ENCODE data around the gene RAPSN. TPM values are rescaled to one million over a fixed set of nuclear protein-coding genes. Genes with fewer than 3 reads are reported as not detected.

The RAPSN gene
- total RNA-seq, 1 donor from 2014 or later, result 0.16 TPM

DNA sequence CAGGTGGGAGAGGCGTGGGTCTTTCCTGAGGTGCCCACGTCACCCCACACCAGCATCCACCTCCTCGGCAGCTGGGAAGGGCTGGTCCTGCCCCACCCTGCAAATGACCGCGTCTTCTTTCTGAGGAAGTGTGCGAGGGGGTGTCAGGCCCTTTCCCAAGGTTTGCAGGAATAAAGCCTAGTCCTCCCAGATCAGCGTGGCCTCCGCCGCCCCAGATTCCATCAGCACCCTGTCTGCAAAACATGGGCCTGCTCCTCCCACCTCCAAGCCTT, 55.0 kb downstream of the RAPSN start:
- no peak overlapping the region for H3K4me3 Mint-ChIP-seq
- no peaks in the 10 kb centered on the region for H3K27me3 Mint-ChIP-seq (ENCODE audit: low read depth)
- DNase-seq (ENCODE audit: low read depth, low spot score), result no peak
- no peaks in the 10 kb centered on the region for H3K9me3 Mint-ChIP-seq
- H3K4me1 Mint-ChIP-seq, result no peaks in the 10 kb centered on the region
- peak overlapping the region; percentile 35 for H3K27ac Mint-ChIP-seq (ENCODE audit: unreplicated experiment)
- H3K36me3 Mint-ChIP-seq (ENCODE audit: low read depth), result no peaks in the 10 kb centered on the region
- TF ChIP-seq, protein P1, sequence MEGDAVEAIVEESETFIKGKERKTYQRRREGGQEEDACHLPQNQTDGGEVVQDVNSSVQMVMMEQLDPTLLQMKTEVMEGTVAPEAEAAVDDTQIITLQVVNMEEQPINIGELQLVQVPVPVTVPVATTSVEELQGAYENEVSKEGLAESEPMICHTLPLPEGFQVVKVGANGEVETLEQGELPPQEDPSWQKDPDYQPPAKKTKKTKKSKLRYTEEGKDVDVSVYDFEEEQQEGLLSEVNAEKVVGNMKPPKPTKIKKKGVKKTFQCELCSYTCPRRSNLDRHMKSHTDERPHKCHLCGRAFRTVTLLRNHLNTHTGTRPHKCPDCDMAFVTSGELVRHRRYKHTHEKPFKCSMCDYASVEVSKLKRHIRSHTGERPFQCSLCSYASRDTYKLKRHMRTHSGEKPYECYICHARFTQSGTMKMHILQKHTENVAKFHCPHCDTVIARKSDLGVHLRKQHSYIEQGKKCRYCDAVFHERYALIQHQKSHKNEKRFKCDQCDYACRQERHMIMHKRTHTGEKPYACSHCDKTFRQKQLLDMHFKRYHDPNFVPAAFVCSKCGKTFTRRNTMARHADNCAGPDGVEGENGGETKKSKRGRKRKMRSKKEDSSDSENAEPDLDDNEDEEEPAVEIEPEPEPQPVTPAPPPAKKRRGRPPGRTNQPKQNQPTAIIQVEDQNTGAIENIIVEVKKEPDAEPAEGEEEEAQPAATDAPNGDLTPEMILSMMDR (conservative IDR thresholded peaks at IDR 0.05), result no peak

DNA sequence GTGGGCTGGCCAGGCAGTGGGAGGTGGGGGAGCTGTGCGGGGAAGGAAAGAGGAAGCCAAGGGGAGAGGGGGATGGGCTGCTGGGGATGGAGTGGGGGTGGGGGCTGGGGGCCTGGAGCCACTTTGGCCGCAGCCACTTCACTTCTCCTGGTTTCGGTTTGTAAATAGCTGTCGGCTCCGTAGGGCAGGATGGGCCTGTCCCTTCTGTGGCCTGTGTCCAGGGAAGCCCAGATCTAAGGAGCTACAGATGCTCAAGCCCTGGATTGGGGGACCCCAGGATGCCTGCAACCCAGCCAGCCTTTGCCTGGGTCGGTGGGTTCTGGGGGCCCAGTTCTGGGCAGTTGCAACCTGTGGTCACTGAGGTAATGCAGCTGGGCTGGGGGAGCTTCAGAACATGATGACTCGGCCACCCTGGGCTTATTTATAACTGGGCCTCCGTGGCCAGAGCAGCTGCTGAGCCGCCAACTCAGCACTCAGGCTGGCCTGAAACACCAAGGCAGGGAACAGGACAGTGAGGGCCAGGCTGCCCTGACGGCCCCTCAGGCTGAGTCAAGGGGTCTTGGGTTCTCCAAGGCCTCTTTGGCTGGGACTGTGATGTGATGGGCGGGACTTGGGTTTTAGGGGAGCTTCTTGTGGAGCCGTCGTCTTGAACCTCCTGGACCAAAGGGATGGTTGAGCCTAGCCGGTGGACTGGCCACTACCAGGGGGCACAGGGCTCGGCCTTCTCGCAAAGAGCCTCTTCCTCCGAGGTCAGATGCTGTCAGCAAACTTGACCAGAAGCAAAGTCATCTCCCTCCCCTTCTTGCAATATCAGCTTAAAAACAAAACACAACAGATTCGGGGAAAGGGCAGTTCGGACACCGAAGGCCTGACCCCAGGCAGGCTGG, 55.5 kb downstream of the RAPSN start:
- Mint-ChIP-seq H3K27me3 (ENCODE audit: low read depth) (no peaks in the 10 kb centered on the region), H3K4me3 (no peak overlapping the region), H3K27ac (ENCODE audit: unreplicated experiment) (no peak overlapping the region), H3K9me3 (no peaks in the 10 kb centered on the region), H3K36me3 (ENCODE audit: low read depth) (no peaks in the 10 kb centered on the region), H3K4me1 (no peaks in the 10 kb centered on the region)
- DNase-seq (ENCODE audit: low read depth, low spot score), result no peak
- TF ChIP-seq, protein P1 (conservative IDR thresholded peaks at IDR 0.05), result no peak

DNA sequence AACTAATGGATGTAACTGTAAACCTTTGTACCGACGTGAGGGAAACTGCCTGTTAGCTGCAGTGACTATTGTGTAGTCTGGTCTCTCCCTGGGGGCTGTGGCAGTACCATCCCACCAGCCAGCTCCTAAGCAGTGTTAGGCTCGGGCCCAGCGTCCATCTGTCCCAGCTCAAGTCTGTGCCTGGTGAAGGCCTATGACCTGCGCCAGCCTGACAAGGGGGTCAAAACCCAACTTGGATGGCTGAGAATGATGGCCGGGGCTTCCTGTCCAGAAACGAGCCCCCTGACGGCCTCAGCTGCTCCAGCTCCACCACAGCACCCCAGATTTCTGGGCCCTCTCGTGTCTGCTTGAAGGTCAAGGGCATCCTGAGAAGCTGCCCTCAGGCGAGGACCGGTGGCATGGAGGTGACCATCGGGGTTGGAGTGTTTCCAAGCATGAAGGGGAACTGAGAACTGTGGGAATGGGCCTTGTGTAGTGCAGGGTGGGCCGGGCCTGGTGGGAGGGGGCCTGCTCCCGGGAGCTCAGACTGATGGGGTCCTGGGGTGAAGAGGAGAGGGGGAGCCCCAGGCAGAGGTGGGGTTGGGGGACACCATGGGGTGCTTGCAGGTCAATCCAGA, 56.3 kb downstream of the RAPSN start:
- no peaks in the 10 kb centered on the region for H3K9me3 Mint-ChIP-seq
- no peak overlapping the region for H3K27ac Mint-ChIP-seq (ENCODE audit: unreplicated experiment)
- H3K36me3 Mint-ChIP-seq (ENCODE audit: low read depth), result no peaks in the 10 kb centered on the region
- H3K4me1 Mint-ChIP-seq, result no peaks in the 10 kb centered on the region
- H3K27me3 Mint-ChIP-seq (ENCODE audit: low read depth), result no peaks in the 10 kb centered on the region
- no peak for DNase-seq (ENCODE audit: low read depth, low spot score)
- TF ChIP-seq, protein P1 (conservative IDR thresholded peaks at IDR 0.05), result no peak
- H3K4me3 Mint-ChIP-seq, result no peak overlapping the region

GRCh38 chr11:47391711-47392432, 57.1 kb downstream of the RAPSN start:
- no peak overlapping the region for H3K4me3 Mint-ChIP-seq
- no peaks in the 10 kb centered on the region for H3K4me1 Mint-ChIP-seq
- H3K27ac Mint-ChIP-seq (ENCODE audit: unreplicated experiment), result peak overlapping the region; percentile 78
- no peak for DNase-seq (ENCODE audit: low read depth, low spot score)
- H3K9me3 Mint-ChIP-seq, result no peaks in the 10 kb centered on the region
- TF ChIP-seq, protein P1 (conservative IDR thresholded peaks at IDR 0.05), result no peak
- H3K27me3 Mint-ChIP-seq (ENCODE audit: low read depth), result no peaks in the 10 kb centered on the region
- H3K36me3 Mint-ChIP-seq (ENCODE audit: low read depth), result no peaks in the 10 kb centered on the region

DNA sequence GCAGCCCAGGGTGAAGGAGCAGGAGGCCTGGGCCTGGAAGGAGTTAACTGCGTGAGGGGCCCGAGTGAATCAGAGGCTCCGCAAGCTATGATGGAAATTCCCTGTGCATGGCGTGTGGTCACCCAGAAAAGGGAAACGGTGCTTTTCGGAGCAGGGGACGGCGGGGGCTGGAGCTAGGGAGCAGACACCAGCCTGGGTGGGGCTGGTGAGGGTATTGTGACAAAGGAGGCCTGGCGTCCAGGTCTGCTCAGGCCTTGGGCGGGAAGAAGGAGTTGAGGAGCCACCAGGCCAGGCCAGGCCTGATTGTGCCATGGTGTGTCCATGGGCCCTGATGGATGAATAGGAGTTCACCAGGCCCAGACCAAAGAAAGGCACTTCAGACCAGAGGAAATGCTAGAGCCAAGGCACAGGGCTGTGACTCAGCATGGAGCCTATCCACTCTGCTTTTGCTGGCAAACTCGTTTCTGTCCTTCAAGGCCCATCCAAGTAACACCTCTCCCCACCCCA, 57.8 kb downstream of the RAPSN start:
- Mint-ChIP-seq H3K4me1 (no peaks in the 10 kb centered on the region), H3K27ac (ENCODE audit: unreplicated experiment) (peak overlapping the region; percentile 75), H3K27me3 (ENCODE audit: low read depth) (no peaks in the 10 kb centered on the region), H3K36me3 (ENCODE audit: low read depth) (no peaks in the 10 kb centered on the region), H3K9me3 (no peaks in the 10 kb centered on the region), H3K4me3 (no peak overlapping the region)
- TF ChIP-seq, protein P1 (conservative IDR thresholded peaks at IDR 0.05), result no peak
- no peak for DNase-seq (ENCODE audit: low read depth, low spot score)
